Measurements from ENCODE around the gene TNFSF12. TPM values are rescaled to one million over a fixed set of nuclear protein-coding genes. Genes with fewer than 3 reads are reported as not detected.
"Not testable (repeated sequence)": the region's sequence is repeated elsewhere in the genome, so short reads cannot be mapped to it uniquely, and the experiment has no call there.

Gene TNFSF12
- total RNA-seq, 4 donors from 2014 or later = 20.8 to 53.1 (median 31.5) TPM

- DNase-seq = no peak
- peaks cover 0 to 56% (median 27%) of the 10 kb centered on the region in 4 donors for H3K36me3 ChIP-seq
- H3K4me3 ChIP-seq = no peak overlapping the region
- H3K27me3 ChIP-seq = no peaks in the 10 kb centered on the region
- no peaks in the 10 kb centered on the region for H3K9me3 ChIP-seq
- TF ChIP-seq POLR2A (IDR thresholded peaks at IDR 0.05) (no peak), POLR2AphosphoS5 (IDR thresholded peaks at IDR 0.05) (no peak), CTCF (IDR thresholded peaks at IDR 0.05) (no peak), EP300 (IDR thresholded peaks at IDR 0.05; ENCODE audit: low read depth) (no peak)
- WGBS, 2 donors (ENCODE audit: low coverage in 1 of 2) = 93% methylated on average over 23 of the region's 23 CpGs; no CpG with 5 or more reads in 1 of the 2 donors
- intact Hi-C loops (cut with DNase I; ENCODE audit: low total_unique reads) = no loop called here
- peaks cover 0 to 28% (median 17%) of the 10 kb centered on the region in 4 donors for H3K4me1 ChIP-seq
- no peak overlapping the region for H3K27ac ChIP-seq
- in situ Hi-C loops (cut with MboI; ENCODE audit: low pct_ligation_motif_present in 1 of 4, low pct_unique_long_range_greater_than_20kb in 1 of 4, low sequenced_read_pairs in 3 of 4) = no loop called here
Measured at GRCh38 chr17:7592422-7593021, 43.7 kb downstream of the TNFSF12 start.

GRCh38 chr17:7593296-7593695 is 44.4 kb downstream of the TNFSF12 start:
- Histone ChIP-seq H3K27me3 (no peaks in the 10 kb centered on the region), H3K4me1 (peaks cover 0 to 22% (median 13%) of the 10 kb centered on the region in 4 donors), H3K4me3 (no peak overlapping the region), H3K36me3 (peaks cover 0 to 59% (median 29%) of the 10 kb centered on the region in 4 donors), H3K9me3 (no peaks in the 10 kb centered on the region), H3K27ac (no peak overlapping the region)
- intact Hi-C loops (cut with DNase I; ENCODE audit: low total_unique reads) (no loop called here), in situ Hi-C loops (cut with MboI; ENCODE audit: low pct_ligation_motif_present in 1 of 4, low pct_unique_long_range_greater_than_20kb in 1 of 4, low sequenced_read_pairs in 3 of 4) (no loop called here)
- 84 to 88% methylated on average over 6 to 12 of the region's 12 CpGs for WGBS, 2 donors (ENCODE audit: low coverage in 1 of 2)
- no peak for DNase-seq
- TF ChIP-seq CTCF (IDR thresholded peaks at IDR 0.05) = no peak
- no peak for TF ChIP-seq EP300 (IDR thresholded peaks at IDR 0.05; ENCODE audit: low read depth)
- TF ChIP-seq POLR2AphosphoS5 (IDR thresholded peaks at IDR 0.05) = no peak
- no peak for TF ChIP-seq POLR2A (IDR thresholded peaks at IDR 0.05)

- H3K4me3 ChIP-seq; H3K27me3 ChIP-seq; H3K4me1 ChIP-seq; H3K9me3 ChIP-seq; intact Hi-C loops (cut with DNase I; ENCODE audit: low total_unique reads); DNase-seq; in situ Hi-C loops (cut with MboI; ENCODE audit: low pct_ligation_motif_present in 1 of 4, low pct_unique_long_range_greater_than_20kb in 1 of 4, low sequenced_read_pairs in 3 of 4): not testable (repeated sequence)
- peaks cover 0 to 90% (median 41%) of the 10 kb centered on the region in 4 donors for H3K36me3 ChIP-seq
- H3K27ac ChIP-seq = peak overlapping the region in 3 of 4 donors; percentile 10 to 38 (median 34)
- WGBS, 2 donors (ENCODE audit: low coverage in 1 of 2) = 54% methylated on average over 5 of the region's 5 CpGs; no CpG with 5 or more reads in 1 of the 2 donors
Measured at GRCh38 chr17:7597561-7597960, 48.7 kb downstream of the TNFSF12 start.

GRCh38 chr17:7606280-7606679 is 57.4 kb downstream of the TNFSF12 start:
- Histone ChIP-seq H3K27me3 (no peaks in the 10 kb centered on the region), H3K4me3 (no peak overlapping the region), H3K27ac (no peak overlapping the region), H3K4me1 (peaks cover 0 to 6% (median 0%) of the 10 kb centered on the region in 4 donors), H3K36me3 (peaks cover 0 to 40% (median 16%) of the 10 kb centered on the region in 4 donors), H3K9me3 (no peaks in the 10 kb centered on the region)
- in situ Hi-C loops (cut with MboI; ENCODE audit: low pct_ligation_motif_present in 1 of 4, low pct_unique_long_range_greater_than_20kb in 1 of 4, low sequenced_read_pairs in 3 of 4) = no loop called here
- TF ChIP-seq EP300 (IDR thresholded peaks at IDR 0.05; ENCODE audit: low read depth) (no peak), POLR2AphosphoS5 (IDR thresholded peaks at IDR 0.05) (no peak), CTCF (IDR thresholded peaks at IDR 0.05) (no peak), POLR2A (IDR thresholded peaks at IDR 0.05) (no peak)
- no peak for DNase-seq
- intact Hi-C loops (cut with DNase I; ENCODE audit: low total_unique reads) = no loop called here
- 93% methylated on average over 4 of the region's 4 CpGs; no CpG with 5 or more reads in 1 of the 2 donors for WGBS, 2 donors (ENCODE audit: low coverage in 1 of 2)

Small RNA genes lying within 50 kb of the gene (small RNA-seq; reads per million reads assigned to genes)
- gene CD68 (0 reads per million in 4 donors), gene RF00019 (0 reads per million in 4 donors), gene SNORA48 (0 reads per million in 4 donors), gene SNORD10 (0 reads per million in 4 donors)

Other genes with a start within 250 kb of the TNFSF12 start
- gene EIF5A, start 241.4 kb upstream of the TNFSF12 start, total RNA-seq = 100 to 1,000 TPM in 3 of 4 donors, 10 to 100 TPM in 1; 91.3 to 188 (median 149) TPM
- 100 to 1,000 TPM in 3 of 4 donors, 10 to 100 TPM in 1; 96.5 to 578 (median 150) TPM for gene GPS2, start 233.7 kb upstream of the TNFSF12 start, total RNA-seq
- 100 to 1,000 TPM in 1 of 4 donors, 10 to 100 TPM in 3; 27.8 to 109 (median 35.0) TPM for gene NEURL4, start 219.7 kb upstream of the TNFSF12 start, total RNA-seq
- 10 to 100 TPM in 2 of 4 donors, 1 to 10 TPM in 2; 4.8 to 21.0 (median 10.0) TPM for gene ACAP1, start 212.5 kb upstream of the TNFSF12 start, total RNA-seq
- 10 to 100 TPM in 1 of 4 donors, 1 to 10 TPM in 3; 1.2 to 10.8 (median 7.8) TPM for gene KCTD11, start 196.9 kb upstream of the TNFSF12 start, total RNA-seq
- not detected for gene TMEM95, start 193.9 kb upstream of the TNFSF12 start, total RNA-seq
- gene TNK1, start 168.0 kb upstream of the TNFSF12 start, total RNA-seq = 100 to 1,000 TPM in 1 of 4 donors, 10 to 100 TPM in 3; 38.9 to 110 (median 53.2) TPM
- gene PLSCR3, start 154.5 kb upstream of the TNFSF12 start, total RNA-seq = 10 to 100 TPM; 13.2 to 32.4 (median 18.4) TPM
- 100 to 1,000 TPM in 2 of 4 donors, 10 to 100 TPM in 1, 1 to 10 TPM in 1; 10.0 to 129 (median 85.6) TPM for gene TMEM256, start 145.0 kb upstream of the TNFSF12 start, total RNA-seq
- 10 to 100 TPM in 1 of 4 donors, 1 to 10 TPM in 3; 2.2 to 12.3 (median 3.9) TPM for gene NLGN2, start 141.2 kb upstream of the TNFSF12 start, total RNA-seq
- not detected for gene SPEM1, start 128.7 kb upstream of the TNFSF12 start, total RNA-seq
- not detected for gene SPEM2, start 123.4 kb upstream of the TNFSF12 start, total RNA-seq
- not detected for gene SPEM3, start 120.2 kb upstream of the TNFSF12 start, total RNA-seq
- gene TMEM102, start 113.6 kb upstream of the TNFSF12 start, total RNA-seq = 10 to 100 TPM in 3 of 4 donors, 1 to 10 TPM in 1; 8.8 to 26.1 (median 16.3) TPM
- 1 to 10 TPM in 3 of 4 donors, not detected in 1; 1.6 to 2.4 (median 1.9) TPM for gene FGF11, start 109.5 kb upstream of the TNFSF12 start, total RNA-seq
- 10 to 100 TPM in 1 of 4 donors, 1 to 10 TPM in 2, not detected in 1; 5.8 to 10.3 (median 8.9) TPM for gene CHRNB1, start 104.0 kb upstream of the TNFSF12 start, total RNA-seq
- gene ZBTB4, start 69.4 kb upstream of the TNFSF12 start, total RNA-seq = 10 to 100 TPM; 18.3 to 48.6 (median 23.2) TPM
- not detected for gene SLC35G6, start 67.6 kb upstream of the TNFSF12 start, total RNA-seq
- 100 to 1,000 TPM in 3 of 4 donors, 10 to 100 TPM in 1; 91.3 to 321 (median 127) TPM for gene POLR2A, start 64.7 kb upstream of the TNFSF12 start, total RNA-seq
- gene TNFSF13, start 9.7 kb downstream of the TNFSF12 start, total RNA-seq = 10 to 100 TPM; 19.7 to 94.3 (median 59.8) TPM
- gene SENP3, start 12.9 kb downstream of the TNFSF12 start, total RNA-seq = 100 to 1,000 TPM in 1 of 4 donors, 10 to 100 TPM in 3; 37.0 to 159 (median 45.2) TPM
- gene CD68, start 30.6 kb downstream of the TNFSF12 start, total RNA-seq = 100 to 1,000 TPM in 1 of 4 donors, 10 to 100 TPM in 2, 1 to 10 TPM in 1; 3.8 to 102 (median 35.1) TPM
- 100 to 1,000 TPM in 3 of 4 donors, 10 to 100 TPM in 1; 97.9 to 312 (median 157) TPM for gene MPDU1, start 34.8 kb downstream of the TNFSF12 start, total RNA-seq
- gene SOX15, start 41.0 kb downstream of the TNFSF12 start, total RNA-seq = 1 to 10 TPM in 2 of 4 donors, not detected in 2; 2.3 to 4.3 TPM
- 10 to 100 TPM; 11.7 to 25.4 (median 22.4) TPM for gene FXR2, start 65.8 kb downstream of the TNFSF12 start, total RNA-seq
- gene SAT2, start 78.8 kb downstream of the TNFSF12 start, total RNA-seq = 100 to 1,000 TPM in 1 of 4 donors, 10 to 100 TPM in 3; 21.7 to 106 (median 67.7) TPM
- gene SHBG, start 81.1 kb downstream of the TNFSF12 start, total RNA-seq = under 1 TPM in 2 of 4 donors, not detected in 2; 0.32 to 0.41 TPM
- gene ATP1B2, start 101.9 kb downstream of the TNFSF12 start, total RNA-seq = 10 to 100 TPM in 1 of 4 donors, 1 to 10 TPM in 1, under 1 TPM in 2; 0.40 to 20.6 (median 2.3) TPM
- 10 to 100 TPM; 27.9 to 49.7 (median 31.7) TPM for gene TP53, start 138.4 kb downstream of the TNFSF12 start, total RNA-seq
- gene WRAP53, start 139.4 kb downstream of the TNFSF12 start, total RNA-seq = 10 to 100 TPM in 1 of 4 donors, 1 to 10 TPM in 3; 3.7 to 33.0 (median 6.0) TPM
- gene EFNB3, start 156.1 kb downstream of the TNFSF12 start, total RNA-seq = under 1 TPM in 2 of 4 donors, not detected in 2; 0.32 to 0.41 TPM
- gene DNAH2, start 168.7 kb downstream of the TNFSF12 start, total RNA-seq = under 1 TPM; under 0.01 to 0.55 (median 0.18) TPM

All from transverse colon (tissue), 4 donors.